Left ventricle myocardium superior (tissue), 1 donor: ENCODE data around the gene NUDT8. TPM values are rescaled to one million over a fixed set of nuclear protein-coding genes. Genes with fewer than 3 reads are reported as not detected.
"Not testable (repeated sequence)": the region's sequence is repeated elsewhere in the genome, so short reads cannot be mapped to it uniquely, and the experiment has no call there.

Experiments used
- ATAC-seq: fragments of 200-7000 bp; cut with Tn5 transposase; one replicate; pipeline ENCODE4 v1.9.1; 2020; ENCODE audit warnings: mild to moderate bottlenecking, moderate library complexity
- DNase-seq: peaks from one replicate; pipeline ENCODE4 v3.0.0-alpha.2; 2020
- intact Hi-C: fragments of 100-400 bp; cut with micrococcal nuclease; formaldehyde crosslinking; loops from one replicate; pipeline ENCODE4 v1.11.0; 2022
- total RNA-seq: library from RNA; stranded (reverse); fragmentation: NEBNext Ultra II Directional; extraction: Animal tissue kit (Norgen Biotek cat#: 25700); gene quantifications from one replicate; pipeline ENCODE4 v1.2.1, GENCODE V29; 2021
- donor health status: DM: no; HTN: yes; CAD: no; lungs with severe emphysema.

NUDT8 gene
- total RNA-seq, 1 donor from 2014 or later, result 106 TPM

DNA sequence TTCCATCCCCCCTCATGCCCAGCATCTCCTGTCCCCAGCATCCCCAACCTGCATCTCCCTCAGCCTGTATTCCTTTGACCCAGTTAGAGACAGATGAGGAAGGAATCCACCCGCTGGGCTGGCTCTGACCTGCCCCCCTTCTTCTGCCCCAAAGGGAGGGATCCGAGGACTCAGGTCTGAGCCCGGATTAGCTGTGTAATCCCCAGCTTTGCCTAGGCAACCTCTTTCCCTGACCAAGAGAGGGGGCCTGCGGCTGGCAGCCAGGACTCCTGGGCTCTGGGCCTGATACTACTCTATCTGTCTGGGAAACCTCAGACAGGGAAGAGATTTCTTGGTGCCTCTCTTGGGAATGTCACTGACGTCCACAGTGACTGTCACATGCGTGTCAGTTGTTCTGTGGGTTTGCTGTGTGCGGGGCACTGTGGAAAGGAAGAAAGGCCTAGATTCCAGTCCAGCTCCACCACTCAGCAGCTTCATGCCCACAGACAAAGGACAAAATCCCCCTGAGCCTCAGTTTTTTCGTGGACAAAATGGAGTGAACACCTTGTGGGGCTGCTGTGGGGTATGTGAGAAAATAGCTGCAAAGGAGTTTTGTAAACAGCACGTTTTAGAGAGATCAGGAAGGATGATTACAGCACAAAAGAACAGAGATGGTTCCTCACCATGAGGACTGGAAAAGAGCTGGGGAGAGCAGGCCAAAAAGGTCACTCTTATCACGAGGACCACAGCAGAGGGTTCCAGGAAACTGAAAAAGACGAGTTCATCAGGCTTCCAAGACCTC lies 24.3 kb downstream of the NUDT8 start:
- ATAC-seq (no peak), DNase-seq (no peak)
- intact Hi-C loops, result no loop called here

DNA sequence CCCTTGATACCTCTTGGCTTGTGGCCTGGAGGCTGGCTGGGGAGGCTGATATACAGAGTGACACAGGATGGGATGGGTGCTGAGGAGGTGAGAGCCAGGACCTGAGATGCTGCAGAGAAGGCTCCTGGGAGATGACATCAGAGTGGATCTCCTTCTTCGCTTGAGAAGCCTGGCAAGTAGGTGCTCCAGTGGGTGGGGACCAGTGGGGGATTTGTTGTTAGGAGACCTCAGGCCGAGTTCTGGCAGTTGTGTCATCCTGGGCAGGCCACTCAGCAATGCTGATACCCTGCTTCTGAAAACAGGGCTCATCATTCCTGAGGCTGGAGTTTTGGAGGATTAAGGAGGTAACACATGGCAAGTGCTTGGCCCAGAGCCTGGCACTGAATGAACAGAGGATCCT lies 24.9 kb downstream of the NUDT8 start:
- intact Hi-C loops, result no loop called here
- ATAC-seq (no peak), DNase-seq (no peak)

GRCh38 chr11:67604119-67604518 lies 25.6 kb downstream of the NUDT8 start:
- DNase-seq, intact Hi-C loops, ATAC-seq: not testable (repeated sequence)

DNA sequence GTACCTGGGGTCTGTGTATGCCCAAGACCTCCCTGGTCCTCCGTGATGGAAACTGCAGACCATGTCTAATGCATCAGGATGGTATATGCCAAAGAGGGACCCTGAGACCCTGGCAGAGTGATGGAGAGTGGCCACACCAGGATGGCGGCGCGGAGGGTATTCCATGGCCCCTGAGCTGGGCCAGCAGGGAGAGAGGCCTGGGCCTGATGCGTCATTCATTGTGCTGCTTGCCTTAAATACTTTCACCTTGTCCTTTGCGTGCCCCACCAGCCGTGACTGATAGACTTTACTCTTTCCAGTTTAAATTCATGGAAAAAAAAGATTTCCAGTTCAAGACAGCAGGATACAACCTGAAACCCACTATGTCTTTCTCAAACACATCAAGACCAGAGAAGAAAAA lies 28.6 kb downstream of the NUDT8 start:
- DNase-seq, result no peak
- intact Hi-C loops, result no loop called here
- no peak for ATAC-seq

DNA sequence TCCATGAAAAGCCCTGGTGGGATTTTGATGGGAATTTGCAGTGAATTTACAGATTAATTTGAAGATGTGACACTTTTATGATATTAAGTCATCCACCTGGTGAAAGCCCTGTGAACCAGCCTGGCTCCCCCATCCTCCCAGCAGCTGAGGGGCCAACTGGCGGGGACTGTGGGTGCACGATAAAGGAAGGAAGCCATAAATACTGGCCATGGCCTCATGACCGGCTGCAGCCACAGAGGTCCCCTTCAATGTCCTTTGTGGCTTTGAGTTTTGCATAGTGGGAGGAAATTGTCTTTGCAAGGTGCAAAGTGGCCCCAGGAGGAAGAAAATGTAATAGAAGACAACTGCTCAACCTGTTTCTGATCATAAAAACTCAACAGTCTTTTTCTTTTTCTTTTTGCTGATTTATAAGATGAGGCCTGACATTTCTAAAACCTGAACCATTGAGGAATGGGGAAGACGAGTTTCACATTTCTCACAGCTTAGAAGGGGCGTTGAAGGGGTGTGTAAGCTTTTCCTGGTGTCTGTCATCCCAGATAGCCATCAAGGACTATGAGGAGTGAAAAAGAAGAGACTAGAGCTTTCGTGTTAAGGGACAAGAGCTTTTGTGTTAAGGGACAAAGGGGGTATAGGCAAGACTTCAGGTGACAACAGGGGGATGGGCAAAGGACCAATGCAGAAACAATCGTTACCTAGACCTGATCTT lies 29.3 kb downstream of the NUDT8 start:
- DNase-seq (no peak), ATAC-seq (no peak)
- intact Hi-C loops, result no loop called here

GRCh38 chr11:67599149-67599548 lies 30.6 kb downstream of the NUDT8 start:
- ATAC-seq (no peak), DNase-seq (no peak)
- intact Hi-C loops, result no loop called here

DNA sequence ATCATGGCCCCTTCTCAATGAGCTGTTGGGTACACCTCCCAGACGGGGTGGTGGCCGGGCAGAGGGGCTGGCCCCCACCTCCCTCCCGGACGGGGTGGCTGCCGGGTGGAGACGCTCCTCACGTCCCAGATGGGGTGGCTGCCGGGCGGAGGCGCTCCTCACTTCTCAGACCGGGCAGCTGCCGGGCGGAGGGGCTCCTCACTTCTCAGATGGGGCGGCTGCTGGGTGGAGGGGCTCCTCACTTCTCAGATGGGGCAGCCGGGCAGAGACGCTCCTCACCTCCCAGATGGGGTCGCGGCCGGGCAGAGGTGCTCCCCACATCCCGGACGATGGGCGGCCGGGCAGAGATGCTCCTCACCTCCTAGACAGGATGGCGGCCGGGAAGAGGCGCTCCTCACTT lies 31.8 kb downstream of the NUDT8 start:
- ATAC-seq, intact Hi-C loops, DNase-seq: not testable (repeated sequence)

DNA sequence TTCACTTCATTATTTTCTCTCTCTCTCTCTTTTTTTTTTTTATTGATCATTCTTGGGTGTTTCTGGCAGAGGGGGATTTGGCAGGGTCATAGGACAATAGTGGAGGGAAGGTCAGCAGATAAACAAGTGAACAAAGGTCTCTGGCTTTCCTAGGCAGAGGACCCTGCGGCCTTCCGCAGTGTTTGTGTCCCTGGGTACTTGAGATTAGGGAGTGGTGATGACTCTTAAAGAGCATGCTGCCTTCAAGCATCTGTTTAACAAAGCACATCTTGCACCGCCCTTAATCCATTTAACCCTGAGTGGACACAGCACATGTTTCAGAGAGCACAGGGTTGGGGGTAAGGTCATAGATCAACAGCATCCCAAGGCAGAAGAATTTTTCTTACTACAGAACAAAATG lies 32.3 kb downstream of the NUDT8 start:
- ATAC-seq, intact Hi-C loops, DNase-seq: not testable (repeated sequence)

DNA sequence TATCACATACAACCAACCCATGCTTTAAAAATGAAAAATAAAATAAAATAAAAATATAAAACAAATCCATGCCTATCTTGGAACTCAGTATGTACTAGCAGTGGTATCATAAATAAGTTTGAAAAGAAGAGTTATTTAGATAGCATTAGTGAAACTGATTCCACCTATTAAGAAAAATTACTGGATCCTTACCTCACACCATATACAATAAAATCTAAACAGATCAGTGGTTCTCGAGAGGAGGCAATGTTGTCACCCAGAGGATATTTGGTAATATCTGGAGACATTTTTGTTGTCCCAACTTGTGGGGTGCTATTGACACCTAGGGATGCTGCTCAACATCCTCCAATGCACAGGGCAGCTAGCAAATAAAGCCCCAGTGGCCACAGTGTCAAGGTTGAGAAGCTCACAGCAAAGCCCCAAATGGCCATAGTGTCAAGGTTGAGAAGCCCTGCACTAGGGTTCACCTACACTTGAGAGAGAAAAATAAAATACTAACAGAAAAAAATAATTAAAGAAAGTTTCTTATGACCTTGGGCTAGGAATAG lies 32.9 kb downstream of the NUDT8 start:
- intact Hi-C loops, result no loop called here
- DNase-seq (no peak), ATAC-seq (no peak)

- DNase-seq (no peak), ATAC-seq (no peak)
- intact Hi-C loops, result no loop called here
Observed at GRCh38 chr11:67594480-67594879, 35.3 kb downstream of the NUDT8 start.

DNA sequence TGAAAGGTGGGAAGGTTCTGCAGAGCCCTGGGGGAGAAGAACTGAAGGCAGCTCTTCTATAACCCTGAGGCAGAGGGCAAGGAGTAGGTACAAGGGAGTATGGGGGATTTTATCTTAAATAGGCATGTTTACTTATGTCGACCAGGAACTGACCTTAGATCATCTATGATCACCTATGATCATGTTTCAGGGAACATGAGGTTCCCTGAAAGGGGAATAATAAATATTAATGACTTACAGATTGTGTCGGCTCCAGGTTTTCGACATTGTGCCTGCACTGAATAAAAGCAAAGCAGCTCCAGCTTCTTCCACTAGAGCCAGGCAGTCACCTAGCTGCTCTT lies 36.2 kb downstream of the NUDT8 start:
- no peak for DNase-seq
- ATAC-seq, result no peak
- intact Hi-C loops, result no loop called here

DNA sequence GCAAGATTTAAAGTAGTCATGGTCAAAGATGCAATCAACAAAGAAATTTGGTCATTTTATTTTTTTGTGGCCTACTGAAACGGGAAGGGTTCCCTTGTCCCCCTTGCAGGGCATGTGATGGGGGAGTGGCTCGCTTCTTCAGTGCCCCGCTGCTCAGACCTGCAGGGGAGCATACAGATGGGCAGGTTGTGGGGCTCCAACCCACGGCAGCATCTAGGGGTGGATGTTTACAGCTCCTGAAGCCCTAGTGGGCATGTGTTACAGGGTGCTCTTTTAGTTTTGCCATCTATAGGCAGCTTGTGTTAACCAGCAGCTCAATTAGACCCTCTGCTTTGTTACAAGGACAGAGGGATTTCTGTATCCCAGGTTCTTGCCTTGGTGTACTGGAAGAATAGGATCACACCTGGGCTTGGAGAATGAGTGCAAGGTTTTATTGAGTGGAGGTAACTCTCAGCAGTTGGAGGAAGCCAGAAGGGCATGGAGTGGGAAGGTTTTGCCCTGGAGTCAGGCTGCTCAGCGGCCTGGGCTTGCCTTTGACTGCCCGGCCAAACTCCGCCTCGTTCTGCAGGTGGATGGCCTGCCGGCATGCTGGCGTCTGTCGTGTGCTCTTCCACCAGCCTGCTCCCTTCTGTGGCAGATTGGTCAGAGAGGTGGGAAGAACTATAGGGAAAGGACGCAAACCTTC lies 36.7 kb downstream of the NUDT8 start:
- intact Hi-C loops, result no loop called here
- DNase-seq (no peak), ATAC-seq (no peak)

- intact Hi-C loops, ATAC-seq, DNase-seq: not testable (repeated sequence)
Observed at GRCh38 chr11:67588899-67589415, 40.8 kb downstream of the NUDT8 start.

GRCh38 chr11:67588136-67588503 lies 41.6 kb downstream of the NUDT8 start:
- ATAC-seq, result no peak
- DNase-seq, result no peak
- intact Hi-C loops, result no loop called here

GRCh38 chr11:67586568-67587250 lies 43.0 kb downstream of the NUDT8 start:
- DNase-seq (no peak), ATAC-seq (no peak)
- intact Hi-C loops, result no loop called here

DNA sequence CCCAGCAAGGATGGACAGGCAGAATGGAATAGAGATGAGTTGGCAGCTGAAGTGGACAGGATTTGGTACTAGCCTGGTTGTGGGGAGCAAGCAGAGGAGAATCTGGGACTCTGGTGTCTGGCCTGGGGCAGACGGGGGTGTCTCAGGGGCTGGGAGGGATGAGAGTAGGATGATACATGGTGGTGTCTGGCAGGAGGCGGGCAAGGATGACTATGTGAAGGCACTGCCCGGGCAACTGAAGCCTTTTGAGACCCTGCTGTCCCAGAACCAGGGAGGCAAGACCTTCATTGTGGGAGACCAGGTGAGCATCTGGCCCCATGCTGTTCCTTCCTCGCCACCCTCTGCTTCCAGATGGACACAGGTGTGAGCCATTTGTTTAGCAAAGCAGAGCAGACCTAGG lies 43.8 kb downstream of the NUDT8 start:
- no peak for DNase-seq
- no peak for ATAC-seq
- intact Hi-C loops, result no loop called here

DNA sequence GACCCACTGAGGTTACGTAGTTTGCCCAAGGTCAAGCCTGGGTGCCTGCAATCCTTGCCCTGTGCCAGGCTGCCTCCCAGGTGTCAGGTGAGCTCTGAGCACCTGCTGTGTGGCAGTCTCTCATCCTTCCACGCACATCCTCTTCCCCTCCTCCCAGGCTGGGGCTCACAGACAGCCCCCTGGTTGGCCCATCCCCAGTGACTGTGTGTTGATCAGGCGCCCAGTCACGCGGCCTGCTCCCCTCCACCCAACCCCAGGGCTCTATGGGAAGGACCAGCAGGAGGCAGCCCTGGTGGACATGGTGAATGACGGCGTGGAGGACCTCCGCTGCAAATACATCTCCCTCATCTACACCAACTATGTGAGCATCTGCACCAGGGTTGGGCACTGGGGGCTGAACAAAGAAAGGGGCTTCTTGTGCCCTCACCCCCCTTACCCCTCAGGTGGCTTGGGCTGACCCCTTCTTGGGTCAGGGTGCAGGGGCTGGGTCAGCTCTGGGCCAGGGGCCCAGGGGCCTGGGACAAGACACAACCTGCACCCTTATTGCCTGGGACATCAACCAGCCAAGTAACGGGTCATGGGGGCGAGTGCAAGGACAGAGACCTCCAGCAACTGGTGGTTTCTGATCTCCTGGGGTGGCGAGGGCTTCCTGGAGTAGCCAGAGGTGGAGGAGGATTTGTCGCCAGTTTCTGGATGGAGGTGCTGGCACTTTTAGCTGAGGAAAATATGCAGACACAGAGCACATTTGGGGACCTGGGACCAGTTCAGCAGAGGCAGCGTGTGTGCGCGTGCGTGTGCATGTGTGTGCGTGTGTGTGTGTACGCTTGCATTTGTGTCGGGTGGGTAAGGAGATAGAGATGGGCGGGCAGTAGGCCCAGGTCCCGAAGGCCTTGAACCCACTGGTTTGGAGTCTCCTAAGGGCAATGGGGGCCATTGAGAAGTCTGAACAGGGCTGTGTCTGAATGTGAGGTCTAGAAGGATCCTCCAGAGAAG lies 44.6 kb downstream of the NUDT8 start:
- intact Hi-C loops, result no loop called here
- DNase-seq (no peak), ATAC-seq (no peak)

DNA sequence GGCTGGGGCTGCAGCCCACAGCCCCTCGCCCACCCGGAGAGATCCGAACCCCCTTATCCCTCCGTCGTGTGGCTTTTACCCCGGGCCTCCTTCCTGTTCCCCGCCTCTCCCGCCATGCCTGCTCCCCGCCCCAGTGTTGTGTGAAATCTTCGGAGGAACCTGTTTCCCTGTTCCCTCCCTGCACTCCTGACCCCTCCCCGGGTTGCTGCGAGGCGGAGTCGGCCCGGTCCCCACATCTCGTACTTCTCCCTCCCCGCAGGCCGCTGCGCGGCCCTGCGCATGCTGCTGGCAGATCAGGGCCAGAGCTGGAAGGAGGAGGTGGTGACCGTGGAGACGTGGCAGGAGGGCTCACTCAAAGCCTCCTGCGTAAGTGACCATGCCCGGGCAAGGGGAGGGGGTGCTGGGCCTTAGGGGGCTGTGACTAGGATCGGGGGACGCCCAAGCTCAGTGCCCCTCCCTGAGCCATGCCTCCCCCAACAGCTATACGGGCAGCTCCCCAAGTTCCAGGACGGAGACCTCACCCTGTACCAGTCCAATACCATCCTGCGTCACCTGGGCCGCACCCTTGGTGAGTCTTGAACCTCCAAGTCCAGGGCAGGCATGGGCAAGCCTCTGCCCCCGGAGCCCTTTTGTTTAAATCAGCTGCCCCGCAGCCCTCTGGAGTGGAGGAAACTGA lies 45.4 kb downstream of the NUDT8 start:
- intact Hi-C loops, result no loop called here
- ATAC-seq, result peak; percentile 78
- DNase-seq, result peak; percentile 84
